ENCODE data around the gene CPT1A.

Gene CPT1A

GRCh38 chr11:68707527-68707926, 134.2 kb downstream of the CPT1A start:
- TF ChIP-seq FOXM1 (IDR thresholded peaks at IDR 0.05; ENCODE audit: borderline replicate concordance, low read depth) (no peak), EGR1 (IDR thresholded peaks at IDR 0.05) (no peak), NFIC (IDR thresholded peaks at IDR 0.05) (no peak), CREB1 (IDR thresholded peaks at IDR 0.05; ENCODE audit: low read depth) (no peak), REST (IDR thresholded peaks at IDR 0.05; ENCODE audit: low read depth) (no peak), YY1 (IDR thresholded peaks at IDR 0.05; ENCODE audit: low read depth) (no peak), CEBPB (IDR thresholded peaks at IDR 0.05) (no peak), USF1 (IDR thresholded peaks at IDR 0.05) (no peak), EP300 (IDR thresholded peaks at IDR 0.05; ENCODE audit: borderline replicate concordance) (no peak), TCF12 (IDR thresholded peaks at IDR 0.05; ENCODE audit: low read depth) (no peak)

- TF ChIP-seq RAD21 (IDR thresholded peaks at IDR 0.05; ENCODE audit: low read depth) (no peak), TAF1 (IDR thresholded peaks at IDR 0.05; ENCODE audit: low read depth) (no peak), CREB1 (IDR thresholded peaks at IDR 0.05; ENCODE audit: low read depth) (no peak)
Observed at GRCh38 chr11:68704887-68705286, 136.8 kb downstream of the CPT1A start.
